ENCODE data around the gene AKAP13. TPM values are rescaled to one million over a fixed set of nuclear protein-coding genes. Genes with fewer than 3 reads are reported as not detected.
A peak's percentile ranks its signal among the peaks of the same experiment; 100 is the strongest.

AKAP13 gene
- total RNA-seq, 3 donors from 2014 or later, result 198 to 331 (median 259) TPM

GRCh38 chr15:85687329-85687728 is 306.9 kb downstream of the AKAP13 start:
- TF ChIP-seq POLR2AphosphoS5 (IDR thresholded peaks at IDR 0.05), result no peak
- TF ChIP-seq CTCF (IDR thresholded peaks at IDR 0.05), result no peak
- no peak for TF ChIP-seq POLR2A (IDR thresholded peaks at IDR 0.05)
- no peak for DNase-seq (ENCODE audit: low spot score in 2 of 2)
- no peak overlapping the region for H3K4me3 ChIP-seq
- intact Hi-C loops (cut with DNase I; ENCODE audit: low total_unique reads), result no loop called here
- peaks cover 0 to 7% of the 10 kb centered on the region in 2 donors for H3K4me1 ChIP-seq
- no peaks in the 10 kb centered on the region for H3K27me3 ChIP-seq
- no peaks in the 10 kb centered on the region for H3K36me3 ChIP-seq
- H3K27ac ChIP-seq, result no peak overlapping the region
- H3K9me3 ChIP-seq, result no peaks in the 10 kb centered on the region

- H3K9me3 ChIP-seq, result no peaks in the 10 kb centered on the region
- intact Hi-C loops (cut with DNase I; ENCODE audit: low total_unique reads), result no loop called here
- H3K36me3 ChIP-seq, result peaks cover under 1% of the 10 kb centered on the region
- H3K27ac ChIP-seq, result peak overlapping the region; percentile 70 to 73
- DNase-seq (ENCODE audit: low spot score in 2 of 2), result no peak
- no peaks in the 10 kb centered on the region for H3K27me3 ChIP-seq
- no peak overlapping the region for H3K4me3 ChIP-seq
- TF ChIP-seq POLR2AphosphoS5 (IDR thresholded peaks at IDR 0.05) (no peak), POLR2A (IDR thresholded peaks at IDR 0.05) (no peak), CTCF (IDR thresholded peaks at IDR 0.05) (no peak)
- peaks cover 0 to 7% of the 10 kb centered on the region in 2 donors for H3K4me1 ChIP-seq
Observed at GRCh38 chr15:85688711-85689110, 308.3 kb downstream of the AKAP13 start.

- Histone ChIP-seq H3K27me3 (no peaks in the 10 kb centered on the region), H3K4me3 (peak overlapping the region; percentile 35 to 64 (median 46)), H3K36me3 (peaks cover 3% of the 10 kb centered on the region), H3K9me3 (no peaks in the 10 kb centered on the region), H3K27ac (peak overlapping the region; percentile 70 to 73), H3K4me1 (peaks cover 0 to 7% of the 10 kb centered on the region in 2 donors)
- TF ChIP-seq POLR2AphosphoS5 (IDR thresholded peaks at IDR 0.05) (peak in 2 of 3 donors; percentile 39 to 59), CTCF (IDR thresholded peaks at IDR 0.05) (no peak)
- intact Hi-C loops (cut with DNase I; ENCODE audit: low total_unique reads), result no loop called here
- peak in 1 of 2 donors; percentile 30 for DNase-seq (ENCODE audit: low spot score in 2 of 2)
Observed at GRCh38 chr15:85689729-85690128, 309.3 kb downstream of the AKAP13 start.

- DNase-seq (ENCODE audit: low spot score in 2 of 2), result no peak
- Histone ChIP-seq H3K4me3 (peak overlapping the region in 2 of 3 donors; percentile 35 to 46), H3K4me1 (peaks cover 0 to 7% of the 10 kb centered on the region in 2 donors), H3K36me3 (peaks cover 3% of the 10 kb centered on the region), H3K27ac (peak overlapping the region; percentile 13 to 70), H3K27me3 (no peaks in the 10 kb centered on the region), H3K9me3 (no peaks in the 10 kb centered on the region)
- intact Hi-C loops (cut with DNase I; ENCODE audit: low total_unique reads), result no loop called here
- TF ChIP-seq POLR2AphosphoS5 (IDR thresholded peaks at IDR 0.05) (no peak), CTCF (IDR thresholded peaks at IDR 0.05) (no peak), POLR2A (IDR thresholded peaks at IDR 0.05) (no peak)
Observed at GRCh38 chr15:85690561-85691231, 310.3 kb downstream of the AKAP13 start.

- H3K4me1 ChIP-seq, result peaks cover 0 to 7% of the 10 kb centered on the region in 2 donors
- intact Hi-C loops (cut with DNase I; ENCODE audit: low total_unique reads), result no loop called here
Observed at GRCh38 chr15:85691350-85692240, 311.2 kb downstream of the AKAP13 start.

More at GRCh38 chr15:85691350-85692240, 311.2 kb downstream of the AKAP13 start:
- peaks cover 3% of the 10 kb centered on the region for H3K36me3 ChIP-seq
- H3K9me3 ChIP-seq, result no peaks in the 10 kb centered on the region
- no peaks in the 10 kb centered on the region for H3K27me3 ChIP-seq
- peak overlapping the region; percentile 52 to 70 for H3K27ac ChIP-seq
- no peak for DNase-seq (ENCODE audit: low spot score in 2 of 2)
- H3K4me3 ChIP-seq, result no peak overlapping the region
- TF ChIP-seq POLR2A (IDR thresholded peaks at IDR 0.05), result no peak
- no peak for TF ChIP-seq POLR2AphosphoS5 (IDR thresholded peaks at IDR 0.05)
- TF ChIP-seq CTCF (IDR thresholded peaks at IDR 0.05), result no peak

Measured in breast epithelium (tissue), 4 donors.